PC-9 (cell line): ENCODE measurements around the gene DLL4.

Experiments
- CTCF ChIP-seq: fragments of 200-600 bp; sonication (generic); conservative IDR thresholded peaks from 2 replicates; pipeline ENCODE4 v1.6.1; 2017; ENCODE audit warnings: mixed run types, antibody characterized with exemption, mild to moderate bottlenecking, moderate library complexity
- EZH2 ChIP-seq: fragments of 200-600 bp; sonication (generic); IDR thresholded peaks from 2 replicates; pipeline ENCODE4 v1.8.0; 2017; ENCODE audit warnings: antibody characterized with exemption, low read depth

- TF ChIP-seq CTCF: no peak
- no peak for TF ChIP-seq EZH2
Measured at GRCh38 chr15:40925495-40925862, 3.7 kb upstream of the DLL4 start.
